WTC11 (cell line): Measurements from ENCODE around the gene TTC6. TPM values are rescaled to one million over a fixed set of nuclear protein-coding genes. Genes with fewer than 3 reads are reported as not detected.

Experiments used
- total RNA-seq: library from RNA; stranded (reverse); gene quantifications from 3 replicates; pipeline ENCODE4 v1.2.3, GENCODE V29; 2021

TTC6 gene
- total RNA-seq, 1 experiment from 2014 or later = not detected

Other genes starting within 250 kb of the TTC6 start
- 0.21 to 0.34 TPM (median 0.28 TPM) in 3 replicates for gene FOXA1, start 380 bp upstream of the TTC6 start, total RNA-seq